ENCODE data around the gene CELA2A.
"Not testable (repeated sequence)": the region's sequence is repeated elsewhere in the genome, so short reads cannot be mapped to it uniquely, and the experiment has no call there.

Gene CELA2A

DNA sequence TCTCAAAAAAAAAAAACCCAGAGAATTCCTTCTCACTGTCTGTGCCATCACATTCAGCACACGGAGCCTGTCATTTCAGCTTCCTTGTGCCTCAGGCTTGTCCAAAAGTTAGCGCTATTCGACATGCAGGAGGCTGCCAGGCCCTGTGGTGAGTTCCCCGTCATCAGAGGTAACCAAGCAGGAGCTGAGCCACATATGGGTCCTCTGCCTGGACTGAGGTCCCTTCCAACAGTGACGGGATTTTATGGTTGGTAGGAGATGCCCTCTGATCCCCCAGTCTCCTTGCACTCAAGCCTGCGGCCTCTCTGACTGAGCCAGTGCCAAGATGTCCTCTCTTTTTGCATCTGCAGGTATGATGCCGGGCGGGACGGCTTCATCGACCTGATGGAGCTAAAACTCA is 31.0 kb upstream of the CELA2A start:
- FAIRE-seq, result no peak

DNA sequence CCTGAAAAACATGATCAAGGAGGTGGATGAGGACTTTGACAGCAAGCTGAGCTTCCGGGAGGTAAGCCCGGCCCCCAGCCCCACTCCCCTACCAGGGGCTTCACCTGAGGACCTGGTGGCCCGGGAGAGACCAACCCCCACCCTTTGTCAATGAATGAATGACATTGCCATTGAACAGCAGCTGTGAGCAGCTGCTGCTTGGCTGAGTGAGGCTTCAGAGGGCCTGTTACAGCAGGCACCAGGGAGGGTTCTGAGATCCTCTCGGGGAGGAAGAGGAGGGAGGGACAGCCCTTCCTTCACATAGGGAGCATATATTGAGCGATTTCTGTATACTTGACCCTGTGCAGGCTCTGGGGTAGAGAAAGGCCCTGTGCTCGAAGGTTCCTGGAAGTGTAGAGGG is 30.6 kb upstream of the CELA2A start:
- no peak for FAIRE-seq

DNA sequence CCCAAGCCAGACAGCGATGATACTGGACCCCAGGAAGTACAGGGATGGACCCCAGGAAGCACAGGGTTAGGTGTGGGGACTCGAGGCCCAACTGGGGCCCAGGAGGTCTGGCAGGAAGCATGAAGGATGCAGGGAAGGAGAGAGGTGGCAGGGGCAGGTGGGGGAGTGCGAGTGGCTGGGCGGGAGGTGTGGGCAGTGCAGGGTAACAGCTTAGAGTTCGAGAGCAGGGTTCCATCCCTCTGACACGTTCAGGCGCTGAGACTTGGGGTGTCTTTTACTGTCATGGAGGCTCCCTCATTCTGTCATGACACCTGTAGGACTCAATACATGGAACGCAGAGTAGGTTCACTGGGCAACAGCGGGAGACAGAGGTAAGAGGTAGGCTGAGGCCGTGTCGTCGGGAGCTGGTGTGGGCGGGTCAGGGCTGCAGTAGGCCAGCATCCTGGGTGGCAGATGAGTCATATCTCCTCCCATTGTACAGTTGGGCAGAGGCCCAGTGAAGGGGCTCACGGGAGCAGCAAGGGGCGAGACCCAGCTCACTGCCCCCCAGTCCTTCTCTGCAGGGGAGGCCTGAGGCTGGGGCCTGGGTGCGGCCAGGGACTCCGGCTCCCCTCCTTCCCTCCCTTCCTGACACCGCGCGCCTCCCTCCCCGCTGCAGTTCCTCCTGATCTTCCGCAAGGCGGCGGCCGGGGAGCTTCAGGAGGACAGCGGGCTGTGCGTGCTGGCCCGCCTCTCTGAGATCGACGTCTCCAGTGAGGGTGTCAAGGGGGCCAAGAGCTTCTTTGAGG is 29.8 kb upstream of the CELA2A start:
- no peak for FAIRE-seq

DNA sequence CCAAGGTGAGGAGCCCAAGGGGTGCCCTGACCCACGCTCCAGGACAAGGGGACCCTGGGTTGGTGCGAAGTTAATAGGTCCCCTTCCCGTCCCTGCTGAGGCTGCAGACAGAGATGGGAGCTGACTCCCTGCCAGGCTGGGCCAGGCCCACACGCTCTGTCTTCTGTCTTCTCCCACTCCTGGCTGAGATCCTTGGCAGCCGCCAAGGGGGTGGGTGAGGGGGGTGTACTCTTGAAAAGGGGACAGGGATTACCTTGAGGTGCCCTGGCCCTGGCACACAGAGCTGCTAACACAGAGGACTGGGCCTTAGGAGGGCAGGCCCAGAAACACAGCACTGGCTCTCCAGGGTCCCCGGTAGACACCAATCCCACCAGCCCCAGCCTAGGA is 29.3 kb upstream of the CELA2A start:
- FAIRE-seq, result no peak

DNA sequence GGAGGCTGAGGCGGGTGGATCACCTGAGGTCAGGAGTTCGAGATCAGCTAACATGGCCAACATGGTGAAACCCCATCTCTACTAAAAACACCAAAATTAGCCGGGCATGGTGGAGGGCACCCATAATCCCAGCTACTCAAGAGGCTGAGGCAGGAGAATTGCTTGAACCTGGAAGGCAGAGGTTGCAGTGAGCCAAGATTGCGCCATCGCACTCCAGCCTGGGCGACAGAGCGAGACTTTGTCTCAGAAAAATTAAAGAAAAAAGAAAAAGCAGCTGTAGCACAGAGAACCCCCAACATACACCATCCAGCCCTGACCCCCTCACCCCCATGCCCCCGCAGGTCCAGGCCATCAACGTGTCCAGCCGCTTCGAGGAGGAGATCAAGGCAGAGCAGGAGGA is 28.3 kb upstream of the CELA2A start:
- FAIRE-seq, result not testable (repeated sequence)

DNA sequence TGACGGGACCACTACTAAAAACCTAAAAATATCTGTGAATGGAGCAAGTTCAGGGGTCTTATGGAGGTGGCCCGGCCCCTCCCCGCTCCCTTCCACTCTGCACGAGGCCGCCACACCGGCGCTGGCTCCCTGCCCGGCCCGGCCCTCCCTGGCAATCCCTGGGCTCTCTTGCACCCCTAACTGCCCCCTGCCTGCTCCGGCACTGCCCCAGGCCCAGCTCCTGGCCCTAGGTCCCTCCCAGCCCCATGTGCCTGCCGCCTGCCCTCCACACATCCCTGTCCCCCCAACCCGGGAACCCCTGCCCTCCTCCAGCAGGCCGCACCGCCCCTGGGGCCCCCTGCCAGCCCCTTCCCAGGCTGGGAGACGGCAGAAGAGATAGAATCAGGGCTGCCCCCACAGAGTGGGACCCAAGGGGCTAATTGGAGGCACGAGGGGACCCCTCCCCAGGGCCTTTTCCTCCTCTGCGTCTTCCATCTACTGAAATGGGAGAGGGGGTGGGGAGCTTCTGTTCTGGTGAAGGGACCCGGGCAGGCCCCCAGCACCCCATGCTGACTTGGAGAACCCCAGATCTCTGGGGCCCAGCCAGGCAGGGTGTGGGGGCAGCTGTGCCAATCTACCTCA is 27.6 kb upstream of the CELA2A start:
- no peak for FAIRE-seq

DNA sequence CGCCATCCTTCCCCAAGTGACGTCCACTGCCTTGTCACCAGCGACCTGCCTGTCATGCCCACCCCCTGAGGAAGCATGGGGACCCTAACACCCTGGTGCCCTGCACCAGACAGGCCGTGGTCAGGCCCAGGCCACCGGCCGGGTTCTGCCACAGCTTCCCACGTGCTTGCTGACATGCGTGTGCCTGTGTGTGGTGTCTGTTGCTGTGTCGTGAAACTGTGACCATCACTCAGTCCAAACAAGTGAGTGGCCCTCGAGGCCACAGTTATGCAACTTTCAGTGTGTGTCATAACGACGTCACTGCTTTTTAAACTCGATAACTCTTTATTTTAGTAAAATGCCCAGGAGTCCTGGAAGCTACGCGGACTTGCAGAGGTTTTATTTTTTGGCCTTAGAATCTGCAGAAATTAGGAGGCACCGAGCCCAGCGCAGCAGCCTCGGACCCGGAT is 26.8 kb upstream of the CELA2A start:
- no peak for FAIRE-seq

DNA sequence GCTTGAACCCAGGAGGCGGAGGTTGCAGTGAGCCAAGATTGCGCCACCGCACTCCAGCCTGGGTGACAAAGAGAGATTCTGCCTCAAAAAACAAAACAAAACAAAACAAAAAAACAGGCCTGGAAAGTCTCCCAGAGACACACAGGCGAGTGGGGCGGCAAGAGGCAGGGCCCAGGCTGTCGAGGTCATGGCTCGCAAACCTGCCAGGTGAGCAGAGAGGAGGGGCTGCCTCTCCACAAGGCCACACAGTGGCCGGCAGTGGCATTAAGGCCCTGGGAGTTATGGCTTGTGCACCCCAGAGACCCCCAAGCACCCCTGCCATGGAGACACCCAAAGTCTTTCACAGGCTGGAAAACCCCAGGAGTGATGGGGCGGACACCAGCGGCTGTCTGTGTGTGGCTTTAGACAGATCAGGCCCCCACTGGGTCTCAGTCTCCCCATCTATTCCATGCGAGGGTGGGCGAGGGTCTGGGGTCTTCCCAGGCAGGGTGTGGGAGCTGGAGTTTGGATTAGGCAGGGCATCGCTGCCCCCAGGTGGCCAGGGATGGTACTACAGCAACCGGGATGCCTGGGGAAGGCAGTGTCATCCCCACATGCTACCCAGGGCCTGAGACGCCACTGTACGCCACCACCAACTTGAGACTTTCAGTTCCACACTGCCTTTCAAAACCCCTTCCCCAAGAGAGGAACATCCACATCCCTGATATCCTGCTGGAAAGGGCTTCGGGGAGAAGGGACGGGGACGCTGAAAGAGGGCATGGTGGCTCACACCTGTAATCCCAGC is 25.6 kb upstream of the CELA2A start:
- no peak for FAIRE-seq

DNA sequence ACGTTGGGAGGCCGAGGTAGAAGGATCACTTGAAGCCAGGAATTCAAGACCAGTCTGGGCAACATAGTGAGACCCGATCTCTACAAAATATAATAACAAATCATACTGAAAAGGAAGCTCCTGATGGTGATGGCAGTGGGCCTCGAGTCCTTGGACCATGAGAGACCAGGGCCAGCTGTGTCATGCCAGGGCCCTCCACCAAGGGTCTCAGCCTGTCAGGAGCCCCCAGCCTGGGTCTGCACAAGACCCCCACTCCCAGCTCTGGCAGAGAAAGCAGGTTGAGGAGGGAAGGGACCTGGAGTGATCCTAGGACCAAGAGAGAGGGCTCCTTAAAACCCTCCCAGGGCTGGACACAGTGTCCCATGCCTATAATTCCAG is 25.0 kb upstream of the CELA2A start:
- no peak for FAIRE-seq

DNA sequence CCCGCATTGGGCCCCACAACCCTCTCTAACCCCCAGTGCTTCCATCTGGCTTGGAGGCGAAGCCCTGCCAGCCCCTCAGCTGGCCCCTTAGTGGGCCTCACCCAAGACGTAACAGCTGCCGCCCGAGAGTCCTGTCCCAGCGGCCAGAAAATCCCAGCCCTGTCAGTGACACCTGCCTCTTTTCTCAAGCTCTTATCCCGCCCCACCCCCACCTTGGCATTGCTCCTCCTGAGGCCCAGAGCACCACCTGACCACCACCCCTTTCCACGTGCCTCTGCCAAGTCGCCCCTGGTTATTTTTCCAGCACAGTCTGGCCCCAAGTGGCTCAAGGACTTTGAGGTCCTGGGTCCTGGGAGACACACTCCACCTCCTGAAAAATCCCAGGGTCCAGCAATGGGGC is 24.2 kb upstream of the CELA2A start:
- no peak for FAIRE-seq

DNA sequence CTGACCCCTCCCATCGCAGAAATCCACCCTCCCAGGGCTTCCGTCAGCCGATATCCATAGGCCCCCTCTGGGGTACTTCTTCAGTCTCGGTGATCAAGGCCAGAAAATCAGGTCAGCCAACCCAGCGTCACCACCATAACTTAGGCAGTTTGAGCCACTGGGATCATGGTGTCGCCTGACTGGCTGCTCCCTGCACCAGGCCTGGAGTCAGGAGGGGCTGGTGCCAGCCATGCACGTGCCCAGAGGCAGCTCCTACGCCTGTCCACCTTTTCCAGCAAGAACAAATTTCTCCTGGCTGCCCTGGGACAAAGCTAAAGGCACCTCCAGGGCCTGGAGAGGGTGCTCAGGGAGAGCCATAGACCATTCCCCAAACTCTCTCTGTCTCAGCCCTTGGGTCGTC is 23.1 kb upstream of the CELA2A start:
- no peak for FAIRE-seq

DNA sequence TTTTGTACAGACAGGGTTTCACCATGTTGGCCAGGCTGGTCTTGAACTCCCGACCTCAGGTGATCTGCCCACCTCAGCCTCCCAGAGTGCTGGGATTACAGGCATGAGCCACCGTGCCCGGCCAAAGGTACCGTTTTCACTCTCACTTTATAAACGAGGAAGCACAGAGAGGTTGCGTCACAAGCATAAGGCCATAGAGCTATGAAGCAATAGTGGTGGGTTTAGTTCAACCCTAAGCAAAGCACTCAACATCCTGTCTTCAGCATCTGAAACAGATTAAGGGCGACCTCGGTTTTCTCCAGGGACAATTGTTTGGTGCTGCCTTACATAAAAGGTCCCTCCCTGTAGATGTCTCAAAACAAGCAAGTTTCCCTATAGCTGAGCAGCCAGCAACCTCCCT is 21.8 kb upstream of the CELA2A start:
- not testable (repeated sequence) for FAIRE-seq

DNA sequence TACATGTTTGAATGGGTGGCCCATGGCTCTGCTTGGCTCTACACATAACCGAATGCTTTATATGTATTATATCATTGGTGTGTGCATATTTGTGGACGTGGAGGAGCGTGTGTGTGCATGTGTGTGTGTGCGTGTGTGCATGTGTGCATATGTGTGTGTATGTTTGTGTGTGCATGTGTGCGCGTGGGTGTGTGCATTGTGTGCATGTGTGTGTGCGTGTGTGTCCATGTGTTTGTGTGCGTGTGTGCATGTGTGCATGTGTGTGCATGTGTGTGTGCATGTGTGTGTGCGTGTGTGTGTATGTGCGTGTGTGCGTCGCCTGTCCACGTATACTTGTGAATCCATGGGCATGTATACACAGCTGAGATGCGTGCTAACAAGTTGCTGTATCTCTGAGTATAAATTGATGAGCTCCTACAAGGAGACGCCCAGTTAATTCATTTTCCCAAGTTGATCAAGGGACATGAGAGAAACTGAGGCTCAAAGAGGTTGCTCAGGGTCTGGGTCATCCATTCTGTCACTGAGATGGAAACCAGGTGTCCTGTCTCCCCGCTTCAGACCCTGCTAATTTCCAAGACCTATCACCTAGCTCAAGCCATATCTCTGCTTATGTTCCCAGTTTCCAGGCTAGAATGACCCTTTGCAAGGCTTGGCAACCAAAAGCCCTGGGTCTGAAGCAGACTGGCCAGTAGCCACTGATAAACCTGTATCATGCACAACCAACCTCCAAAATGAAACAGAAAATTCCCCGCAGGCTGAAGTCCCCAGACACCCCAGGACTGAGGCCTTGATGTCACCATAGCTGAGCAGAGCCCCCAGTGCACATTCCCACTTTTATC is 21.1 kb upstream of the CELA2A start:
- no peak for FAIRE-seq

DNA sequence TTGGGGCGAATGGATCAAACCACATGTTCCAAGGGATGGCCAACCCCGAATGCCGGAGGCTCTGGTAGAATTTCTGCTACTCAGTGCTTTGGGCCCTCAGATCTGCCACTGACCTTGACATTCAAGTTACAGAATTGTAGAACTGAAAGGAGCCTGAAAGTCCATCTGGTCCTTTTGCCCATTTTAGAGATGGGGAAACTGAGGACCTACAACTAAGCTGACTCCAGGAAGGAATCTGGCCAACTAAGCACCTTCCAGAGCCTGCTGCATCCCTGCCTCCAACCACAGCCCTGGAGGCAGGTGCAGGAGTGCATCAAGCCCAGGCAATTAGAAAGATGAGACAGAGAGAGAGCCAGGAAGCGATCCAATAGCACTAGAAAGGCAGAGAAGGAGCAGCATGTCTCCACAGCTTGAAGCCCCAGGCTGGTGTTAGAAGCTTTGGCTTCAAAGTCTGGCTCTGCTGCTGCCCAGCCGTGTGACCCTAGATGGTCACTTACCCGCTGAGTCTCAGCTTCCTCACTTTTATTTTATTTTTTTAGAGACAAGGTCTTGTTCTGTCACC is 19.6 kb upstream of the CELA2A start:
- no peak for FAIRE-seq

DNA sequence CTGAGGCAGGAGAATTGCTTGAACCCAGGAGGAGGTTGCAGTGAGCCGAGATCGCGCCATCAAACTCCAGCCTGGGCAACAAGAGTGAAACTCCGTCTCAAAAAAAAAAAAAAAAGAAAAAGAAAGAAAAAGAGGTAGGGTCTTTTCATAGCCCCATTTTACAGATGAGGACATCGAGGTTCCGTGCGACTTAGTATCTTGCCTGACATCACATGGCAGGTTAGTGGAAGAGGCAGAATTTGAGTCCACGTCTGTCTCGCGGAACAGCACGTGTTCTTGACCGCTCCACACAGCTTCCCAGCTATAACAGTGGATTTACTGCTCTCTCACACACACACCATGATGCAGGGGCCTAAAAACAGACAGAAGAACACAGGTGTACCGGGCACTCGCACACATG is 17.2 kb upstream of the CELA2A start:
- no peak for FAIRE-seq

DNA sequence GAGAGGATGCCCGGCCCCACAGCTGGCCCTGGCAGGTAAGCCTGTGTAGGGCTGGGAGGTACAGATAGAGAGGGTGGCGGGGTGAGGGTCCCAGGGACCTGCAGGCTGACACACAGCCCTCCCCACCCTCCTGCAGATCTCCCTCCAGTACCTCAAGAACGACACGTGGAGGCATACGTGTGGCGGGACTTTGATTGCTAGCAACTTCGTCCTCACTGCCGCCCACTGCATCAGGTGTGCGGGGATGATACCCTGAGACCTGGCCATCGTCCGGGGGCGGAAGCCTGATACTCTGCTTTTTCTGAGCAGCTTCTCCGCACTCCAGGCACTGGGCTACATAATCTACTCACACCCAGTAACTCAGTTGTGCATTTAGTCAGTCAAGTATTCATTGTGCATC is 16.2 kb upstream of the CELA2A start:
- no peak for FAIRE-seq

DNA sequence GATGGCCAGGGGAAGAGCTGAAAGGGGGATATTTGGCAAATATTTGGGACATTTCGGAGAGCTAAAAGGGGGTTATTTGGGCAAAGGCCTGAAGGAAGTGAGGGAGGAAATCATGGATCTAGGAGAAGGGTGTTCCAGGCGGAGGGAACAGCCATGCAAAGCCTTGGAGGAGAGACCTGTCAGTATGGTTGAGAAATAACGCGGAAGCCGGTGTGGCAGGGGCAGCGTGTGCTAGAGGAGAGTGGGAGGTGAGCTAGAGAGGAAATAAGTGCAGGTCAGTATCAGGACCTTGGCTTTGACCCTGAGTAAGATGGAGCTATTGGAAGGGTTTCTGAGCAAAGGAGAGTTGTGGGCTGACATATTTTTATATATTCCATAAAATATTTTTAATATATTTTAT is 15.3 kb upstream of the CELA2A start:
- no peak for FAIRE-seq

DNA sequence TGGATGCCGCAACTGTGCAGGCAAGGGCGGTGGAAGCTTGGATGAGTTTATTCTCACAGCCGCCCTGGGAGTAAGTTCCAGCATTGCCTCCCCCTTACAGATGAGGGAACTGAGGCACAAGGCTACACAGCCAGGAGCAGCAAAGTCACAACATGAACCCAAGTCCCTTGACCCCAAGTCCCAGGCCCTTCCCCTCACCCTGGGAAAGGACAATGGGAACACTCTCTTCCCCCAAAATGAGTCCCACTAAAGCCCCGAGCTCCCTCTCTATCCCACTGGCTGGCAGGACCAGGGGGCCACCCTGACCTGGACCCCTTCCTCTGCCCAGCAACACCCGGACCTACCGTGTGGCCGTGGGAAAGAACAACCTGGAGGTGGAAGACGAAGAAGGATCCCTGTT is 14.4 kb upstream of the CELA2A start:
- FAIRE-seq, result no peak

DNA sequence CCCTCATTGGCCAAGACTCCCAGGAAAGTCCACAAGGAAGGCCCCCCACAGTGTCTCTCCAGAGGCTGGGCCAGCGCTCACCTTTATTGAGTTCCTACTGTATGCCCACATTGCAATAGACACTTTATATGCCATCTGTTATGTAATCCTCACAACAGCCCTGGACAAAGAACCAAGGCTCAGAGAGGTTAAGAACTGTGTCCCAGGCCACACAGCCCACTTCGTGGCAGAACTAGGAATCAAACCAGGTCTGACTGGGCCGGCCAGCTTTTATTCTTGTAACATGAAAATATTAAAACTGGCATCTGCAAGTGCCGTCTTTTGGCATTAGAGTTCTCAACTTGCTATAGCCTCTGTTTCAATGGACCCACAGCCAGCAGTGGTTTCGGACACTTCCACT is 13.8 kb upstream of the CELA2A start:
- no peak for FAIRE-seq

DNA sequence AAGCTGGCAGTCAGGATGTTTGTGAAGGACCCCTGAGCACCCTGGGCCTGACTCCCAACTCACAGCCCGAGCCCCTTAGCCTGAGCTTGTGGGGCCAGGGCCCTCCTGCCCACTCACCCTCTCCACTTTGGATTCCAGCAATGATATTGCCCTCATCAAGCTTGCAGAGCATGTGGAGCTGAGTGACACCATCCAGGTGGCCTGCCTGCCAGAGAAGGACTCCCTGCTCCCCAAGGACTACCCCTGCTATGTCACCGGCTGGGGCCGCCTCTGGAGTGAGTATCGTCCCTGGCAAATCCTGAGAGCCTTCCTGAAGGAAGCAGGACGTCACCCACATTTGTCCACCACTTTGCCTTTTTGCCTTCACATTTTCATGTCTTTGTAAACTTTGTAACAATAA is 13.3 kb upstream of the CELA2A start:
- FAIRE-seq, result no peak

DNA sequence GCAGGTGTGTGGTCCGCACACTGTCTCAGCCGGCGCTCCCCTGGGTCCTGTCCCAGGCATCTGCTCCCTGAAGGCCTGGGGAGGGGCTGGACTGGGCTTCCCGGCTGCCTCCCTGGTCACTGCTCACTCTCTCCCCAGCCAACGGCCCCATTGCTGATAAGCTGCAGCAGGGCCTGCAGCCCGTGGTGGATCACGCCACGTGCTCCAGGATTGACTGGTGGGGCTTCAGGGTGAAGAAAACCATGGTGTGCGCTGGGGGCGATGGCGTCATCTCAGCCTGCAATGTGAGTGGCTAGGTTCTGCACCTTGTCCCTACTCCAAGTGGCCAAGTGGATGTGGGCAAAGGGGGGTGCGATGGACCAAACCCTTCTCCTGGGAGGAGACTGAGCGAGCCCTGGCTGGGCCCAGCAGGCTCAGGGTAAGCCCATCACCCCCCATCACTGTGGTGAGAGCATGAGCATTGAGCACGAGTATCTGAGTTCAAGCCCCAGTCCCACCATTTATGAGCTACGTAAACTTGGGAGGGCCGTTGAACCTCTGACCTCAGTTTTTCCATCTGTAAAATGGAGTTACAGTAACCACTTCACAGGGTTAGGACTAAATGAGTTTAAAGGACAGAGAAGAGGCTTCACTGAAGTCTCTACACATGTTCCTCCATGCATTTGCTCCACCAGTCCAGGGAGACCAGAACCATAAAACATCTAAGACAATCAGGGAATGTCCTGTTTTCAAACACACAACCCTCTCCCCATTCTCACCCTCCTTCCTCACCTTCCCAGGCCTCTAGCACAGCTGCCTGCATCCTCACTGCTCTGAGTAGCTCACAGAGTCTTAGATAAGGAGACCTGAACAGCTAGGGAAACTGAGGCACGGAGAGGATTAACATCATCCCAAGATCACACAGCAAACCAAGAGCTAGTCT is 11.8 kb upstream of the CELA2A start:
- FAIRE-seq, result no peak

Measured in islet of Langerhans (tissue), 1 donor.